Glutamatergic neuron (in vitro differentiated cells): ENCODE results near the gene MGMT. TPM values are rescaled to one million over a fixed set of nuclear protein-coding genes. Genes with fewer than 3 reads are reported as not detected.

Experiments used
- DNase-seq: peaks from one replicate; pipeline ENCODE4 v3.0.0; 2022
- H3K27ac Mint-ChIP-seq: one replicate; pipeline ENCODE4 v1.8.0; 2020; ENCODE audit warnings: mild to moderate bottlenecking, mixed read lengths, inconsistent platforms; ENCODE audit not compliant: unreplicated experiment
- H3K27me3 Mint-ChIP-seq: one replicate; pipeline ENCODE4 v1.8.0; 2020; ENCODE audit warnings: mild to moderate bottlenecking, moderate library complexity, mixed read lengths, inconsistent platforms; ENCODE audit not compliant: unreplicated experiment
- H3K36me3 Mint-ChIP-seq: one replicate; pipeline ENCODE4 v1.8.0; 2020; ENCODE audit warnings: mild to moderate bottlenecking, mixed read lengths, inconsistent platforms; ENCODE audit not compliant: unreplicated experiment
- H3K4me1 Mint-ChIP-seq: one replicate; pipeline ENCODE4 v1.8.0; 2020; ENCODE audit warnings: mild to moderate bottlenecking, low read depth, mixed read lengths, inconsistent platforms; ENCODE audit not compliant: unreplicated experiment
- H3K4me3 Mint-ChIP-seq: one replicate; pipeline ENCODE4 v1.8.0; 2020; ENCODE audit warnings: mild to moderate bottlenecking, mixed read lengths, inconsistent platforms; ENCODE audit not compliant: unreplicated experiment
- H3K9me3 Mint-ChIP-seq: one replicate; pipeline ENCODE4 v1.8.0; 2020; ENCODE audit warnings: mild to moderate bottlenecking, moderate library complexity, mixed read lengths, inconsistent platforms; ENCODE audit not compliant: unreplicated experiment
- CTCF ChIP-seq: fragments of 200-600 bp; sonication (generic); IDR thresholded peaks from one replicate; pipeline ENCODE4 v1.5.0; 2021; ENCODE audit not compliant: partially characterized antibody, unreplicated experiment
- total RNA-seq: library from RNA; stranded (reverse); fragmentation: NEBNext Ultra II Directional; extraction: Animal tissue kit (Norgen Biotek cat#: 25700); gene quantifications from one replicate; pipeline ENCODE4 v1.2.1, GENCODE V29; 2021; ENCODE audit not compliant: unreplicated experiment

Gene MGMT
- total RNA-seq, 1 donor from 2014 or later = 15.9 TPM

DNA sequence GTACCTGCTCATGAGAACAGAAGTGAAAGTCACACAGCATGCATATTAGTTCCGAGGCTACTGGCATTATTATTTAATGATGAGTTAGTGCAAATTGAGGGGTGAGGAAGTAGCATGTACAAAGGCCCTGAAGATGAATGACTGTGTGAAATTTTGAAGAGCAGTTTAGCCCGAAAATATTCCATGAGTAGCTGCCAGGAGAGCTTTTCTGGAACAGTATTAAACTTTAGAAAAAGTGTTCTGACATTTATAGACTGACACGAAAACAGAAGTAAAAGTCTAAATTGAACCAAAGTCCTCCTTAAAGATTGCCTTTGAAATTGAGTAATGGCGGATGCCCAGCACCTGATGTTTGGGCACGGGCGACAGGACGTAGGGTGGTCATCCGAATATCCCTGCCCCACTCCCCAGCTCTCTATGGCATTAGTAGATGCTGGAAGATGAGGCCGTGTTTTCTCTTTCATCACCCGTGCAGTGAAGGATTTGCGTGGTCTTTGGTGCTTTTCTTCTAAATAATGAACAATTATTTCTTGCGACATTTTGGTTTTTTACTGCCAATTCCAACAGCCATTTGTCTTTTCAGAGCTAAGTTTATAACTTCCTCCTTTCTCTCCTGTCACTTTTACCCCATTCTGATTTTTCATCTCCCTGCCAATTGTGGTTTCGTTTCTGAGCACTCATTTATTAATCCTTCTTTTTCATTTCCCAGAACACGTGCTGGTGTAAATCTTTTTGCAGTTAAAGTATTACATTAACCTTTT is 192.6 kb downstream of the MGMT start:
- Mint-ChIP-seq H3K27ac (no peak overlapping the region), H3K9me3 (peaks cover 3% of the 10 kb centered on the region), H3K4me1 (peaks cover 15% of the 10 kb centered on the region), H3K27me3 (peaks cover 2% of the 10 kb centered on the region), H3K4me3 (no peak overlapping the region), H3K36me3 (peaks cover 5% of the 10 kb centered on the region)
- no peak for DNase-seq
- TF ChIP-seq CTCF = no peak

- Mint-ChIP-seq H3K4me3 (no peak overlapping the region), H3K27ac (no peak overlapping the region), H3K4me1 (peaks cover 15% of the 10 kb centered on the region), H3K27me3 (peaks cover 2% of the 10 kb centered on the region), H3K9me3 (peaks cover 6% of the 10 kb centered on the region), H3K36me3 (peaks cover 10% of the 10 kb centered on the region)
- no peak for TF ChIP-seq CTCF
- DNase-seq = no peak
These were observed 193.5 kb downstream of the MGMT start for GRCh38 chr10:129660569-129660968.

DNA sequence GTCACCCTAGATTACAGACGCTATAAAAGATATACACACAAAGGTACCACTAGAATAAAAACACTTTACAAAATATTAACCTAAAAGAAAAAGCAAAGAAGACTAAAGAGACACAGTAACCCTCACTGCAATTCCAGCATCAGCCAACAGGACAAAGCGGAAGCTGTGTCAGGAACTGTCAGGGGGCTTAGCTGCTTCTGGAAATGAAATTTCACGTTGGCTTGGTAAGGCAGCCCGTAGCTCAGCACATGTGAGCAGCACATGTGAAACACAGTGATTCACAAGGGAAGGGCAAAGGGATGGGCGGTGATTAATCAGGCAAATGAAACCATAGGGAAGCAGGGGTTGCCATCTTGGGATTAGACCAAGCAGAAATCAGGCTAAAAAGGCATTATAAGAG is 195.4 kb downstream of the MGMT start:
- peak; percentile 52 for DNase-seq
- Mint-ChIP-seq H3K36me3 (peaks cover 13% of the 10 kb centered on the region), H3K27ac (no peak overlapping the region), H3K4me3 (no peak overlapping the region), H3K9me3 (peaks cover 7% of the 10 kb centered on the region), H3K27me3 (peaks cover 2% of the 10 kb centered on the region), H3K4me1 (peaks cover 10% of the 10 kb centered on the region)
- peak; percentile 78 for TF ChIP-seq CTCF

GRCh38 chr10:129670124-129670523 is 203.1 kb downstream of the MGMT start:
- no peak for TF ChIP-seq CTCF

GRCh38 chr10:129673292-129673691 is 206.3 kb downstream of the MGMT start:
- no peak for TF ChIP-seq CTCF
- Mint-ChIP-seq H3K27ac (no peak overlapping the region), H3K9me3 (peaks cover 5% of the 10 kb centered on the region), H3K4me1 (no peaks in the 10 kb centered on the region), H3K27me3 (peaks cover 4% of the 10 kb centered on the region), H3K36me3 (peaks cover 26% of the 10 kb centered on the region), H3K4me3 (no peak overlapping the region)
- no peak for DNase-seq

More at GRCh38 chr10:129670124-129670523, 203.1 kb downstream of the MGMT start:
- Mint-ChIP-seq H3K27ac (no peak overlapping the region), H3K4me3 (no peak overlapping the region), H3K27me3 (peaks cover 1% of the 10 kb centered on the region), H3K36me3 (peaks cover 32% of the 10 kb centered on the region), H3K4me1 (no peaks in the 10 kb centered on the region), H3K9me3 (peaks cover 8% of the 10 kb centered on the region)
- DNase-seq = no peak
